GM12891 (cell line): ENCODE measurements around the gene HGF.

Source experiments
- POLR2A ChIP-seq: IDR thresholded peaks from 2 replicates; pipeline ENCODE4 v1.6.1; 2011; ENCODE audit warnings: low read depth, low read length, control low read depth
- POLR2AphosphoS5 ChIP-seq: IDR thresholded peaks from 2 replicates; pipeline ENCODE4 v1.6.1; 2011; ENCODE audit warnings: low read depth, low read length, control low read depth
- TAF1 ChIP-seq: IDR thresholded peaks from 2 replicates; pipeline ENCODE4 v1.6.1; 2011; ENCODE audit warnings: low read depth, low read length, control low read depth

DNA sequence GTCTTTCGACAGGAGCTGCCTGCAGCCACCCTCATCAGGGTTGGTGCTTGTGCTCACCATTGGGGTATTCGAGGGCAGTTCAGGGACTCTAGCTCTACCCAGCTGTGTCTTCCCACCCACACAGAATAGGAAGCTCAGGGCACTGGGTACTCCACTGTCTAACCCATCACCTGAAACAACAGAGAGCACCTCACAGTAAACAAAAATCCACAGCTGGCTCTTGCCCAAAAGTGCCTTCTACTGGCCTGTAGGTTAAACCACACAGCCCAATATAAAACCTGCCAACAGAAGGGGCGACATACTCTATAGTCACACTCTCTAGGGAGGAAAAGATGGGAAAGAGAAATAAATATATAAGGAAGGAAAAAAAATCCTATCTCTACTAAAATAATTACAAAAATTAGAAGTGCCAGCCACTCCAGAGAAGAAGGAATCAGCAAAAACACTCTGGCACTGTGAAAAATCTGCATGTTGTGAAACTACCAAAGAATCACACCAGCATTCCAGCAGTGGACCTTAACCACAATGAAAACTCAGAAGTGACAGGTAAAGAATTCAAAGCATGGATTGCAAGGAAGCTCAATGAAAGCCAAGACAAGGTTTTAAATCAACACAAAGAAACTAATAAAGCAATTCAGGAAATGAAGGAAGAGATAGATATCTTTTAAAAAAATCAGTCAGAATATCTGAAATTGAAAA lies 110.0 kb downstream of the HGF start:
- no peak for TF ChIP-seq POLR2A
- no peak for TF ChIP-seq POLR2AphosphoS5
- TF ChIP-seq TAF1 = no peak
